Measurements from ENCODE around the gene MRPL20.

MRPL20 gene

GRCh38 chr1:1402072-1402900, 4.8 kb downstream of the MRPL20 start:
- no peak for TF ChIP-seq EGR1 (IDR thresholded peaks at IDR 0.05)
- peak; percentile 16; the same call in 1 of the 2 replicates for TF ChIP-seq RAD21 (IDR thresholded peaks at IDR 0.05; ENCODE audit: low read depth)
- no peak for TF ChIP-seq CREB1 (IDR thresholded peaks at IDR 0.05; ENCODE audit: low read depth)

- no peak for TF ChIP-seq CREB1 (IDR thresholded peaks at IDR 0.05; ENCODE audit: low read depth)
- no peak for TF ChIP-seq TAF1 (IDR thresholded peaks at IDR 0.05; ENCODE audit: low read depth)
- TF ChIP-seq FOXM1 (IDR thresholded peaks at IDR 0.05; ENCODE audit: borderline replicate concordance, low read depth): no peak
- no peak for TF ChIP-seq MAX (IDR thresholded peaks at IDR 0.05)
- no peak for TF ChIP-seq ZBTB7A (IDR thresholded peaks at IDR 0.05; ENCODE audit: low read depth)
- no peak for TF ChIP-seq TEAD4 (IDR thresholded peaks at IDR 0.05)
- no peak for TF ChIP-seq EGR1 (IDR thresholded peaks at IDR 0.05)
- TF ChIP-seq EP300 (IDR thresholded peaks at IDR 0.05; ENCODE audit: borderline replicate concordance): no peak
- TF ChIP-seq NFIC (IDR thresholded peaks at IDR 0.05): no peak
- TF ChIP-seq YY1 (IDR thresholded peaks at IDR 0.05; ENCODE audit: low read depth): no peak
- TF ChIP-seq TCF12 (IDR thresholded peaks at IDR 0.05; ENCODE audit: low read depth): no peak
- TF ChIP-seq CEBPB (IDR thresholded peaks at IDR 0.05): no peak
- TF ChIP-seq RAD21 (IDR thresholded peaks at IDR 0.05; ENCODE audit: low read depth): no peak
- TF ChIP-seq REST (IDR thresholded peaks at IDR 0.05; ENCODE audit: low read depth): no peak
- no peak for TF ChIP-seq USF1 (IDR thresholded peaks at IDR 0.05)
These were observed 5.6 kb downstream of the MRPL20 start for GRCh38 chr1:1401457-1402010.

- TF ChIP-seq ZBTB7A (IDR thresholded peaks at IDR 0.05; ENCODE audit: low read depth): no peak
- no peak for TF ChIP-seq YY1 (IDR thresholded peaks at IDR 0.05; ENCODE audit: low read depth)
- no peak for TF ChIP-seq EP300 (IDR thresholded peaks at IDR 0.05; ENCODE audit: borderline replicate concordance)
- TF ChIP-seq TAF1 (IDR thresholded peaks at IDR 0.05; ENCODE audit: low read depth): no peak
- no peak for TF ChIP-seq NFIC (IDR thresholded peaks at IDR 0.05)
- TF ChIP-seq EGR1 (IDR thresholded peaks at IDR 0.05): no peak
- no peak for TF ChIP-seq TCF12 (IDR thresholded peaks at IDR 0.05; ENCODE audit: low read depth)
These were observed 6.3 kb downstream of the MRPL20 start for GRCh38 chr1:1400576-1401456.

- no peak for TF ChIP-seq MAX (IDR thresholded peaks at IDR 0.05)
- TF ChIP-seq YY1 (IDR thresholded peaks at IDR 0.05; ENCODE audit: low read depth): 0 out of 2 replicates have a peak, but pooled peaks have one; percentile 26
- no peak for TF ChIP-seq EP300 (IDR thresholded peaks at IDR 0.05; ENCODE audit: borderline replicate concordance)
These were observed 7.1 kb downstream of the MRPL20 start for GRCh38 chr1:1399872-1400575.

- TF ChIP-seq REST (IDR thresholded peaks at IDR 0.05; ENCODE audit: low read depth) (no peak), FOXM1 (IDR thresholded peaks at IDR 0.05; ENCODE audit: borderline replicate concordance, low read depth) (peak; percentile 36; the same call in 1 of the 2 replicates), TCF12 (IDR thresholded peaks at IDR 0.05; ENCODE audit: low read depth) (peak; percentile 48; the same call in 1 of the 2 replicates), ZBTB7A (IDR thresholded peaks at IDR 0.05; ENCODE audit: low read depth) (peak; percentile 52), MAX (IDR thresholded peaks at IDR 0.05) (peak; percentile 77), EGR1 (IDR thresholded peaks at IDR 0.05) (peak; percentile 59; the same call in 1 of the 2 replicates), YY1 (IDR thresholded peaks at IDR 0.05; ENCODE audit: low read depth) (peak; percentile 94), NFIC (IDR thresholded peaks at IDR 0.05) (peak; percentile 24; the same call in 1 of the 2 replicates), CREB1 (IDR thresholded peaks at IDR 0.05; ENCODE audit: low read depth) (peak; percentile 84), EP300 (IDR thresholded peaks at IDR 0.05; ENCODE audit: borderline replicate concordance) (0 out of 2 replicates have a peak, but pooled peaks have one; percentile 14), TAF1 (IDR thresholded peaks at IDR 0.05; ENCODE audit: low read depth) (peak; percentile 77), USF1 (IDR thresholded peaks at IDR 0.05) (peak; percentile 26; the same call in 1 of the 2 replicates), TEAD4 (IDR thresholded peaks at IDR 0.05) (no peak; the same call in 1 of the 2 replicates), CEBPB (IDR thresholded peaks at IDR 0.05) (no peak), RAD21 (IDR thresholded peaks at IDR 0.05; ENCODE audit: low read depth) (no peak)
These were observed 7.8 kb downstream of the MRPL20 start, which contains the start of gene CCNL2 for GRCh38 chr1:1399187-1399871. Gene CCNL2, minus strand, starts transcription at chr1:1399335. Its CDS starts 29 bp downstream, at chr1:1399306.

All from Ishikawa (cell line).